CD4-positive, alpha-beta T cell (primary cell): ENCODE results near the gene PLEKHN1. TPM values are rescaled to one million over a fixed set of nuclear protein-coding genes. Genes with fewer than 3 reads are reported as not detected.

Source experiments
- ATAC-seq: fragments of 200-7000 bp; cut with Tn5 transposase; one replicate; pipeline ENCODE4 v1.10.0; 2022; ENCODE audit warnings: mild to moderate bottlenecking; ENCODE audit not compliant: poor library complexity
- CTCF ChIA-PET: fragments of 350-600 bp; sonication (Branson Sonifier 250); formaldehyde crosslinking; loops from one replicate; lab custom pipeline; 2021; ENCODE audit warnings: antibody characterized with exemption, inconsistent platforms; lab: Charles Lee
- POLR2A ChIA-PET: fragments of 350-600 bp; sonication (Branson Sonifier 250); formaldehyde crosslinking; loops from one replicate; lab custom pipeline; 2021; ENCODE audit warnings: antibody characterized with exemption, inconsistent platforms; lab: Charles Lee
- DNase-seq, 14 experiments: peaks; one replicate each; pipeline ENCODE4 v3.0.0-alpha.2; 2013 to 2020; ENCODE audit warnings: mixed read lengths in 2 of 14
- H3K27ac ChIP-seq, 2 donors: one replicate each; pipeline versions ENCODE4 v1.5.1 to v1.7.0; 2013; ENCODE audit warnings: low read length in 2 of 2, low read depth in 1 of 2, mild to moderate bottlenecking in 1 of 2
- H3K27me3 ChIP-seq, 2 experiments: 1 replicate in 1 of 2; 2 replicates in 1 of 2; pipeline versions ENCODE4 v1.6.1 to v1.7.0; 2013; ENCODE audit warnings: low read length in 2 of 2, control low read depth in 1 of 2, mild to moderate bottlenecking in 1 of 2, moderate library complexity in 1 of 2; ENCODE audit not compliant: insufficient read depth in 2 of 2, control insufficient read depth in 1 of 2
- H3K36me3 ChIP-seq: one replicate; pipeline ENCODE4 v1.6.1; 2013; ENCODE audit warnings: low read length, control low read depth; ENCODE audit not compliant: insufficient read depth
- H3K4me1 ChIP-seq: one replicate; pipeline ENCODE4 v1.6.1; 2013; ENCODE audit warnings: low read length, control low read depth; ENCODE audit not compliant: insufficient read depth
- H3K4me3 ChIP-seq: one replicate; pipeline ENCODE4 v1.5.1; 2013; ENCODE audit warnings: mild to moderate bottlenecking, low read length, moderate library complexity
- H3K9me3 ChIP-seq, 2 experiments: 1 replicate in 1 of 2; 2 replicates in 1 of 2; pipeline versions ENCODE4 v1.6.1 to v1.7.0; 2013; ENCODE audit warnings: low read length in 2 of 2, mild to moderate bottlenecking in 2 of 2, control low read depth in 1 of 2, moderate library complexity in 1 of 2; ENCODE audit not compliant: control insufficient read depth in 1 of 2, insufficient read depth in 1 of 2
- H3K27ac Mint-ChIP-seq: one replicate; pipeline ENCODE4 v1.8.0; 2020; ENCODE audit warnings: mixed read lengths
- H3K27me3 Mint-ChIP-seq: one replicate; pipeline ENCODE4 v1.8.0; 2021; ENCODE audit warnings: mixed read lengths
- H3K36me3 Mint-ChIP-seq: one replicate; pipeline ENCODE4 v1.8.0; 2021; ENCODE audit warnings: low read depth, mixed read lengths
- H3K4me1 Mint-ChIP-seq: one replicate; pipeline ENCODE4 v1.8.0; 2021; ENCODE audit warnings: low read depth, mixed read lengths
- H3K4me3 Mint-ChIP-seq: one replicate; pipeline ENCODE4 v1.8.0; 2020; ENCODE audit warnings: mild to moderate bottlenecking, mixed read lengths
- H3K9me3 Mint-ChIP-seq: one replicate; pipeline ENCODE4 v1.8.0; 2020; ENCODE audit warnings: mixed read lengths
- intact Hi-C, 2 experiments: fragments of 100-400 bp; cut with DNase I in 1 of 2; cut with micrococcal nuclease in 1 of 2; formaldehyde crosslinking; loops; one replicate each; pipeline versions ENCODE4 v1.15.1 to v1.9.0; 2023 to 2025; cut with DNase I, micrococcal nuclease
- total RNA-seq, 174 experiments: library from RNA in 2 of 174; stranded (reverse) in 2 of 174; gene quantifications; one replicate each; pipeline ENCODE4 v1.2.3 and lab custom pipeline; 2021 to 2026
- TF ChIP-seq, protein P1 (sequence below): fragments of 200-600 bp; IDR thresholded peaks from one replicate; pipeline ENCODE4 v1.8.0; 2022; ENCODE audit warnings: antibody characterized with exemption, mild to moderate bottlenecking

The PLEKHN1 gene
- total RNA-seq, 2 experiments from 2014 or later, result 0.69 to 0.95 TPM

DNA sequence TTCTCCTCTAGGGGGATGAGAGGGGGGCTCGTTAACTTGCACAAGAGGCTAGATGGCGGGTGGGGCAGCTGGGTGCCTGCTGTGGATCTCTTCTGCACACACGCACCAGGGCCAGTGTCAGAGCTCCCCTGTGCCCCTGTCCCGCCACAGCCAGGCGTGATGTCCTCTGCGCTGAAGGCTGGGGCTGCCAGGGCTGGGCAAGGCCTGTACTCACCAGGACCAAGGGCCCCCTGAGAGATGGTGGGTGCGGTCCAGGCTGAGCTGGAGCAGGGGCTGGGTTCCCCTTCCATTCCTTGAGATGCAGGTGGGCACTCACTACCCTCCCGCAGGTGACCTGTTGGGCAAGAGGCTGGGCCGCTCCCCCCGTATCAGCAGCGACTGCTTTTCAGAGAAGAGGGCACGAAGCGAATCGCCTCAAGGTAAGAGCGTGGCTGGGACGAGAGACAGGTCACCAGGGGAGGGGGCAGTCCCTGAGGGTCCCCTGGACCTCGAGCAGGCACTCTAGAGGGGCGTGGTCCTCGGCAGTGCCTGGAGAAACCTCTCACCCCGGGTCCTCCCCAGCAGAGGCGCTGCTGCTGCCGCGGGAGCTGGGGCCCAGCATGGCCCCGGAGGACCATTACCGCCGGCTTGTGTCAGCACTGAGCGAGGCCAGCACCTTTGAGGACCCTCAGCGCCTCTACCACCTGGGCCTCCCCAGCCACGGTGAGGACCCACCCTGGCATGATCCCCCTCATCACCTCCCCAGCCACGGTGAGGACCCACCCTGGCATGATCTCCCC is 27.4 kb upstream of the PLEKHN1 start:
- Histone ChIP-seq H3K36me3 (no peaks in the 10 kb centered on the region), H3K27ac (no peak overlapping the region), H3K4me3 (no peak overlapping the region), H3K4me1 (peaks cover 31% of the 10 kb centered on the region), H3K9me3 (peaks cover 0 to 48% of the 10 kb centered on the region in 2 experiments), H3K27me3 (peaks cover 48 to 65% of the 10 kb centered on the region in 2 experiments)
- ChIA-PET CTCF (no interaction called here), POLR2A (no interaction called here)
- no peak overlapping the region for H3K4me3 Mint-ChIP-seq
- H3K36me3 Mint-ChIP-seq, result no peaks in the 10 kb centered on the region
- DNase-seq (no peak), ATAC-seq (no peak)
- H3K27me3 Mint-ChIP-seq, result peaks cover 54% of the 10 kb centered on the region
- TF ChIP-seq, protein P1, sequence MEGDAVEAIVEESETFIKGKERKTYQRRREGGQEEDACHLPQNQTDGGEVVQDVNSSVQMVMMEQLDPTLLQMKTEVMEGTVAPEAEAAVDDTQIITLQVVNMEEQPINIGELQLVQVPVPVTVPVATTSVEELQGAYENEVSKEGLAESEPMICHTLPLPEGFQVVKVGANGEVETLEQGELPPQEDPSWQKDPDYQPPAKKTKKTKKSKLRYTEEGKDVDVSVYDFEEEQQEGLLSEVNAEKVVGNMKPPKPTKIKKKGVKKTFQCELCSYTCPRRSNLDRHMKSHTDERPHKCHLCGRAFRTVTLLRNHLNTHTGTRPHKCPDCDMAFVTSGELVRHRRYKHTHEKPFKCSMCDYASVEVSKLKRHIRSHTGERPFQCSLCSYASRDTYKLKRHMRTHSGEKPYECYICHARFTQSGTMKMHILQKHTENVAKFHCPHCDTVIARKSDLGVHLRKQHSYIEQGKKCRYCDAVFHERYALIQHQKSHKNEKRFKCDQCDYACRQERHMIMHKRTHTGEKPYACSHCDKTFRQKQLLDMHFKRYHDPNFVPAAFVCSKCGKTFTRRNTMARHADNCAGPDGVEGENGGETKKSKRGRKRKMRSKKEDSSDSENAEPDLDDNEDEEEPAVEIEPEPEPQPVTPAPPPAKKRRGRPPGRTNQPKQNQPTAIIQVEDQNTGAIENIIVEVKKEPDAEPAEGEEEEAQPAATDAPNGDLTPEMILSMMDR, result no peak
- H3K27ac Mint-ChIP-seq, result no peak overlapping the region
- intact Hi-C loops, result no loop called here
- H3K9me3 Mint-ChIP-seq, result no peaks in the 10 kb centered on the region
- H3K4me1 Mint-ChIP-seq, result peaks cover 5% of the 10 kb centered on the region

DNA sequence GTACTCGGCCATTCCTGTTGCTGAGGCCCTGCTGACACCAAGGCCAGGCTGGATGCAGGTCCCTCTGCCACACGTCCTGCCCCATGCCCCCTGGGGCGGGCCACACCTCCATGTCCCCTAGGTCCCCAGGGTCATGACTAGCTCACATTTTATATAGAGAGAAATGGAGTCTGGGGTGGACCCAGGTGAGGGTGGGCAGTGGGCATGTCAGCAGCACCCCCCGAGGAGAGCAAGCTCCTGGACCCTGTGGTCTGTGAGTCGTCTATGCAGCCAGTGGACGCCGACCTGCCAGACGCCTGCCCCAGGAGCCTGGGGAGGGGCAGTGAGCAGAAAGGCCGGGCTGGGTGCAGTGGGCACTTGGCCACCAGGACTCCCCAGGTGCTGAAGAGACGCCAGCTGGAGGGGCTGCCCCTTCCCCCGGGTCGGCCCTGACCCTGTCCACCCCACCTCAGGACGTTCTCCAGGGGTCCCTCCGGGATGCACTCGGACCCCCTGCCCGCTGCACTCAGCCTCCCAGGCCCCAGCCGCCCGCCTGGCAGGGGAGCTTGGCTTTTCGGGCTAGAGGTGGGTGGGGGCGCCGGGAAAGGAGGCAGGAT is 26.7 kb upstream of the PLEKHN1 start:
- peaks cover 5% of the 10 kb centered on the region for H3K4me1 Mint-ChIP-seq
- no peak overlapping the region for H3K27ac Mint-ChIP-seq
- CTCF ChIA-PET, result interaction anchor here (1.0 kb wide), 1 partner anchor 35 kb away, joined by 3 read pairs; no protein-coding TSS in a partner anchor
- no peak overlapping the region for H3K4me3 Mint-ChIP-seq
- H3K9me3 ChIP-seq, result peaks cover 0 to 48% of the 10 kb centered on the region in 2 experiments
- H3K36me3 ChIP-seq, result no peaks in the 10 kb centered on the region
- TF ChIP-seq, protein P1, result no peak
- H3K9me3 Mint-ChIP-seq, result no peaks in the 10 kb centered on the region
- no peak overlapping the region for H3K4me3 ChIP-seq
- intact Hi-C loops, result no loop called here
- H3K27me3 ChIP-seq, result peaks cover 48 to 65% of the 10 kb centered on the region in 2 experiments
- H3K27ac ChIP-seq, result no peak overlapping the region
- DNase-seq (no peak), ATAC-seq (no peak)
- peaks cover 31% of the 10 kb centered on the region for H3K4me1 ChIP-seq
- H3K27me3 Mint-ChIP-seq, result peaks cover 54% of the 10 kb centered on the region
- POLR2A ChIA-PET, result no interaction called here
- peaks cover 1% of the 10 kb centered on the region for H3K36me3 Mint-ChIP-seq

DNA sequence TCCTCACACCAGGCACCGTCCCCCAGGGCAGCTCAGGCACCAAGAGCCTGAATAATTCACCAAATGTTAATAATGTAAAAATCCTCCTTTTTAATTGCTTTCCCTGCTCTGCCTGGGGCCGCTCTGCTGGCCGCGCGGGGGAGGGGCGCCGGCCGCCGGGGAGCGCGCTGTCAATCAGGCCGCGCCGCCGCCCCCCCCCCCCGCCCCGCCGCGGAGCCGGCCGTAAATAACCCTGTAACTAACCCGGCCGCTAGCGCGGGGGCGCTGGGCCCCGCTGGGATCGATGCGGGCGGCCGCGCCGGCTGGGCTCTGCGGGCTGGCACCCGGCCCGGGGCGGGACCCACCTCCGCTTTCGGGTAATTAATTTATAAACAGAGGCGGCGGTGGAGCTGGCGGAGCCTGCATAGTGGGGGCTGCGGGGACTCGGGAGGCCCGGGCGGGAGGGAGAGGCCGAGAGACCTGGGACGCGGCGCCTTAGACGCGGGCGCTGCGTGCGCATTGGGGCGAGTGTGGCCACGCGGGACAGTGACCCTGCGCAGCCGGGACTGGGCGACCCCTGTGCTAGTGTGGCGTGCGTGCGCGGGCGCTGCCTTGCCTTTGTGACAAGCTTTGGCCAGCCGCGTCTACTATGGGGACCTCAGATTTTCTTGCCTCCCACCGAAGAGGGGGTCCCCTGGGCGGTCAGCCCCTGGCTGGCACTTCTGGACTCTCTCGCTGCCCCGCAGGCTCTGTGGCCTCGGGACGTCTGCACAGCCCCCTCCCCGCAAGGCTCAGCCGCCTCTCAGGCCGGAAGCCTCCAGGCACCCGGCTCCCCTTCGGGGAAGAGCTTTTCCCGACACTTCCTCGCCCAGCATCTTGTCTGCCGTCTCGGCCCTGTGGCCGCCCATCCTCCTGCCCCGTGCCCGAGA is 25.9 kb upstream of the PLEKHN1 start:
- Mint-ChIP-seq H3K4me3 (peak overlapping the region; percentile 38), H3K27ac (no peak overlapping the region), H3K9me3 (no peaks in the 10 kb centered on the region), H3K36me3 (peaks cover 7% of the 10 kb centered on the region), H3K27me3 (peaks cover 48% of the 10 kb centered on the region), H3K4me1 (peaks cover 5% of the 10 kb centered on the region)
- intact Hi-C loops, result no loop called here
- ATAC-seq (peak; percentile 25), DNase-seq (peak in 4 of 14 experiments; percentile 27 to 58 (median 42))
- Histone ChIP-seq H3K9me3 (peaks cover 0 to 43% of the 10 kb centered on the region in 2 experiments), H3K27ac (no peak overlapping the region), H3K4me3 (peak overlapping the region; percentile 39), H3K36me3 (peaks cover 3% of the 10 kb centered on the region), H3K4me1 (peaks cover 31% of the 10 kb centered on the region), H3K27me3 (peaks cover 43 to 59% of the 10 kb centered on the region in 2 experiments)
- TF ChIP-seq, protein P1, result no peak
- CTCF ChIA-PET, result interaction anchor here (0.8 to 1.1 kb wide), 3 partner anchors 26 to 62 kb away, joined by 3 to 4 read pairs (median 3); partner anchors contain the start of gene PLEKHN1
- POLR2A ChIA-PET, result no interaction called here
